EH (cell line): Measurements from ENCODE around the gene P4HA3.

Experiments used
- DNase-seq: peaks from one replicate; pipeline ENCODE4 v3.0.0-alpha.2; 2015; ENCODE audit warnings: low read depth

P4HA3 gene

GRCh38 chr11:74262725-74263124 lies 48.7 kb downstream of the P4HA3 start:
- no peak for DNase-seq

GRCh38 chr11:74257959-74258553 lies 53.4 kb downstream of the P4HA3 start:
- DNase-seq: peak; percentile 49

GRCh38 chr11:74256378-74257133 lies 54.9 kb downstream of the P4HA3 start:
- DNase-seq: no peak

- DNase-seq: peak; percentile 68
Measured at GRCh38 chr11:74255741-74256375, 55.6 kb downstream of the P4HA3 start.

- no peak for DNase-seq
Measured at GRCh38 chr11:74253361-74253760, 58.1 kb downstream of the P4HA3 start.

GRCh38 chr11:74249496-74249895 lies 61.9 kb downstream of the P4HA3 start:
- no peak for DNase-seq

- DNase-seq: no peak
Measured at GRCh38 chr11:74248469-74248868, 63.0 kb downstream of the P4HA3 start.

GRCh38 chr11:74238243-74238642 lies 73.2 kb downstream of the P4HA3 start:
- DNase-seq: no peak

- DNase-seq: no peak
Measured at GRCh38 chr11:74237541-74237940, 73.9 kb downstream of the P4HA3 start.

GRCh38 chr11:74235121-74235520 lies 76.3 kb downstream of the P4HA3 start:
- no peak for DNase-seq

- DNase-seq: no peak
Measured at GRCh38 chr11:74233683-74234082, 77.8 kb downstream of the P4HA3 start.

- DNase-seq: peak; percentile 11
Measured at GRCh38 chr11:74232311-74232950, 79.0 kb downstream of the P4HA3 start.

GRCh38 chr11:74226907-74227306 lies 84.5 kb downstream of the P4HA3 start:
- peak; percentile 1 for DNase-seq

- DNase-seq: no peak
Measured at GRCh38 chr11:74225565-74225964, 85.9 kb downstream of the P4HA3 start.

- no peak for DNase-seq
Measured at GRCh38 chr11:74221816-74222215, 89.6 kb downstream of the P4HA3 start.

- peak; percentile 6 for DNase-seq
Measured at GRCh38 chr11:74220376-74220775, 91.1 kb downstream of the P4HA3 start.
